UCSD-AML1 (cell line): ENCODE results near the gene DGCR8.

Source experiments
- DNase-seq: peaks from one replicate; lab custom pipeline; 2025; ENCODE audit not compliant: unreplicated experiment; lab: John Stamatoyannopoulos, UW

DGCR8 gene

DNA sequence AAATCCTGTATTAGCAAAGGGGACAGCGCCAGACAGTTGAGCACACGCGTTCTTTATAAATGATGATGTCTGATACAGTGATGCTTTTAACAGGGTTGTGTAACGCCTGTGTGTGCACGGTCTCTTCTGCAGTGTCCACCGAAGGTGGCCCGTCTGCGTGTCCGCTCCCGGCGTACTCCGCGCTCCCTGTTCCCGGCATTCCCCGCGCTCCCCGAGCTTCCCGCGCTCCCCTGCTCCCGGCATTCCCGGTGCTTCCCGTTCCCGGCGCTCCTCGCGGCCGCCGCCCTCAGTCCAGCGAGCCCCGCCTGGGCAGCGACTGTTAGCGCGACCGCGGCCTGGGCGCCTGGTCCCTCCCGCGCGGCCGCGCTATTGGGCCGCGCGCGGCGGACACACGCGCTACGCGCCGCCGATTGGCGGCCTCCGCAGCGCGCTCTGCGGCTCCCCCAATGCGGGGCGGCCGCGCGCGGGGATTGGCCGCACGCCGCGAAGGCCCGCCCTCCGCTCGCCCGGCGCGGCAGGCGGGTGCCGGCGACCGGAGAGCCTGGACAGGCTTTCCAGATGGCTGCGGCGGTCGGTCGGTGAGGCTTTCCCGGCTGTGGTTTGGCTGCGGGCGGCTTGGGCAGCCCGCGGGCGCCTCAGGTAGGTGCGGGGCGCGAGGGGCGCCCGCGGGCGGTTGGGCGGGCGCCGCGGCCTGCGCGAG lies at the start of gene DGCR8:
Gene DGCR8, plus strand, starts transcription at position 497 of the 700 bp plus-strand sequence. CDS start 5,723 bp downstream, outside the sequence.
- DNase-seq: peak; percentile 94

DNA sequence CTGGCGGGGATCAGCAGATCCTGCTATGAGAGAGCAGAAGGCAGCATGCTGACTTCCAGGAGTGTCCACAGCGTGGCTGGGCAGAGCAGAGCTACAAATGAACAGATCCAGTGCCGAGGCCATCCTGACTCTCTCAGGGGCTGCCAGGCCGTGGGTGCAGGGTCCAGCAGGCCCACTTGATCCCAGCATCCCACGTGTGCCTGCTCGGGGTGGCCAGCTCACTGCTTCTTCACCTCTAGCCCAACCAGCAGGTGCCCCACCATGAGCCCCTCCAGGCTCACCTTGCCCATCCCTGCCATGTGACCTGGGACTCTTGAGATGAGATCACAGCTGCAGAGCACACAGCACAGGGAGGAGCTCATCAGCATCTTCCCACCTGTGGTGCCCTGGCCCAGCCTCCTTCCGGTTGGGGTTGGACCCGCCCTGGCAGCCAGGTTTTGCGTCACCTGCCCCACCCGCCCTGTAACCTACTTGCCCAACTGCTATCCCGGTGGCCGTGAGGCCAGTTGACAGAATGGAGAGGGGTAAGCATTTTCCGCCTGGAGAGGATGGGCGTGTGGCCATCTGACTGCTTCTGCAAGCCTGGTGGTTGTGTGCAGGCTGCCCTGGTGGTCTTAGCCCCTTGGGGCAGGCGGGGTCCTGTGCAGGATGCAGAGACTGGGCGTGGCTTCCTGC lies 48.2 kb upstream of the DGCR8 start:
- DNase-seq: no peak

DNA sequence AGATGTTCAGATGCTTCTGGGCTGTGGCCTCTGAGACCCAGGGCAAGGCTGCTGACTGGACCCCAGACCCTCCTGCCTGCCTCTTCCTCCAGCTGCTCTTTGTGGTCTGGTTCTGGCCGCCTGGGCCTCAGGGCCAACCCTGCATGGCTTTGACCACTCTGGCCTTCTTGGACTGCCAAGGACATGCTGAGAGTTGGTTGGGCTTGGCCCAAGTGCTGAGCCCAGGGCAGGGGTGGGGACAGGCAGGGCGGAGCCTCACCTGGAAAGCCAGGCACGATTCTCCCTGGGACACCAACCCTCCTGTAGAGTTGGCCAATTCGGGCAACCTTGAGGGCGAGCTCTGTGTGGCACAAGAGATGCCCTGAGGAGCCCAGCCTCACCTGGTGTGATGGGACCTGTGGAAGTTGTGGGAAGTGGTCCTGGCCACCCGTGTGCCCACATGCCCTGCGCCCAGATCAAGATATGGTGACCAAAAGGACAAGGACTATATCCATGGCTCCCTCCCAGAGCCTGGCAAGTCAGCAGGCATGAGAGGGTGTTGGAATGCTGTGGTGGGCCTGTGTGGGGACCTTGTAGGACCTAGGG lies 47.5 kb upstream of the DGCR8 start:
- no peak for DNase-seq

- DNase-seq: no peak
Measured at GRCh38 chr22:20033045-20033706, 46.9 kb upstream of the DGCR8 start.

- no peak for DNase-seq
Measured at GRCh38 chr22:20034143-20034542, 45.9 kb upstream of the DGCR8 start.

DNA sequence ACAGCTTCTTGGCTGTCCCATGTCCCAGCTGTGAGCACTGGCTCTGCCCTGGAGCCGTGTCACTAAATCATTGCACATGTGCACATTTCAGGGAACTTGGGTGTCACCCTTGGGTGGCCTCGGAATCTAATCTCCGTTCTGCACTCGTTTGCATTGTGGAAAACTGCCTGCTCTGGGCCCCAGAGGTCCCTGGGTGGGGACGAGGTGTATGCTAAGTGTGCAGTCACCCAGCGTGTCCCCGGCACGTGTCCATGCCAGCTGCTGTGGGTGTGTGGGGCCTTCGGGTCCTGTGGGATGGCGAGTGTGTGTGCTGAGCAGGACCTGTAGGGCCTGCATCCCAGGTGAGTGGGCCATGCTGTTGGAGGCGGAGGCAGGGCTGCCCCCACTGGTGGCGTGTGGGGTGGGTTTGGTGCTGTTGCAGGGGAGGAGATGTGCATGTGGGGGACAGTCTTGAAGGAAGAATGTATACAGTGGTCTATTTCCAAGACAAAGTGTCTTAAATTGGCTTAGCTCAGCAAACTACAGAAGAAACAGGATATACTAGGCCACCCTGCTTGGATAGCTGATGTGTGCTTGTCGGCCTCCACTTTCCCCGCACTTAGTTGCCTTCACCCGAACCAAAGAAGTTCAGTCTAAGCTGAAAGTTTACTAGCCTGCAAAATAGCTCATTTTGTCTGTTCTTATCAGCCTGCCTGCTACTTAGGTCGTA lies 44.5 kb upstream of the DGCR8 start:
- DNase-seq: no peak

GRCh38 chr22:20036084-20036482 lies 44.0 kb upstream of the DGCR8 start:
- no peak for DNase-seq

GRCh38 chr22:20036535-20037392 lies 43.3 kb upstream of the DGCR8 start:
- DNase-seq: no peak

GRCh38 chr22:20037419-20037818 lies 42.6 kb upstream of the DGCR8 start:
- no peak for DNase-seq

- DNase-seq: no peak
Measured at GRCh38 chr22:20038574-20038973, 41.5 kb upstream of the DGCR8 start.

GRCh38 chr22:20039683-20040325 lies 40.2 kb upstream of the DGCR8 start:
- DNase-seq: no peak

- no peak for DNase-seq
Measured at GRCh38 chr22:20040327-20041200, 39.5 kb upstream of the DGCR8 start.

GRCh38 chr22:20043057-20043996 lies 36.7 kb upstream of the DGCR8 start:
- no peak for DNase-seq

- DNase-seq: no peak
Measured at GRCh38 chr22:20043997-20044342, 36.1 kb upstream of the DGCR8 start.

DNA sequence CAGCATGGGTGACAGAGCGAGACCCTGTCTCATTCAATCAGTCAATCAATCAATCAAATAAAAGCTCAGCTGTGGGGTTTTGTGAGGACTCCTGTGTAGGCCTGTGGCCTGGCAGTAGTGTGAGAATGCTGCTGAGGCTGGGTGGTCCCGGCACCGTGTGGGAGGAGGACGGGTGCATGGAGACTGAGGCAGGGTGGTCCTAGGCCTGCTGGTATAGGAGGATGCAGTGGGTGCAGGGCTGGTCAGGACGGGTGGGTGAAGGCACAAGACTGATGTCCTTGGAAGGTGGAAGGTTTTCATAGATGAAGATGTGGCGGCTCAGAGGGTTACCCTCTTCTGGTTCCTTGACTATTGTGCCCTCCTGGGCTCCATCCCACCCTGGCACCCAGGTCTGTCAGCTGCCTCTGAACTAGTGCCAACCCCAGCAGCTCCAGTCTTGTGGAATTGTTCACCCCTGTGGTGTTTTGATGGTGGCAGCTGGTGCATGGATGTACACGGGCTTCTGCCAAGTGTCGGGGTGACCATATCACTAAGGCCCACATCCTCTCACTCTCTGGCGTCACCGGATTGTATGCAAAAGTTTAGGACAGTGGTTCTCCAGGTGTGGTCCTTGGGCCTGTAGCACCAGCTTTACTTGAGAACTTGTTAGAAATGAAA lies 35.4 kb upstream of the DGCR8 start:
- DNase-seq: no peak

DNA sequence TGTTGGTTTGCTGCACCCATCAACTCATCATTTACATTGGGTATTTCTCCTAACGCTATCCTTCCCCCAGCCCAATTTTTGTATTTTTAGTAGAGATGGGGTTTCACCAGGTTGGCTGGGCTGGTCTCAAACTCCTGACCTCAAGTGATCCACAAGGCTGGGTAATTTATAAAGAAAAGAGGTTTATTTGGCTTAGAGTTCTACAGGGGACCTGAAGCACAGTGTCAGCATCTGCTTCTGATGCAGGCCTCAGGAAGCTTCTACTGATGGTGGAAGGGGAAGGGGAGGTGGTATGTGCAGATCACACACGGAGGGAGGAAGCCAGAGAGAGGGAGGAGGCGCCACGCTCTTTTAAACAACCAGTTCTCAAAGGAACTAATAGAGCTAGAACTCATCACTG lies 33.3 kb upstream of the DGCR8 start:
- DNase-seq: no peak

GRCh38 chr22:20051927-20052308 lies 28.1 kb upstream of the DGCR8 start:
- DNase-seq: no peak
